ENCODE data around the gene LLGL2. TPM values are rescaled to one million over a fixed set of nuclear protein-coding genes. Genes with fewer than 3 reads are reported as not detected.
A peak's percentile ranks its signal among the peaks of the same experiment; 100 is the strongest.

LLGL2 gene
- total RNA-seq, 1 donor from 2014 or later = 16.6 TPM

DNA sequence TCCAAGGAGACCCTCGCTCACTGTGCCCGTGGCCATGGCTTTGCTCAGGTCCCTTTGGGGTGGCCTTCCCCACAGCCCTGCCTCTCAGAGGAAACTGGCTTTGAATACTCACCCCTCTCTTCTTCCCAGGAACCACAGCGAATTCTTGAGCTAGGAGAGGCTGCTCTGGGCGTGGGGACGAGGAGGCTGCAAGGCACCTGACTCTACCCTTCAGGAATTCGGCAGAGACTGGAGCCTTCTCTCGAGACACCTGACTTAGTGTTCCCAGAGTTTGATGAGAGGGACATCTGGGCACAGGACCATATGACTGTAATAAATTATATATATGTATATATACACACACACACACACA lies 6.2 kb downstream of the LLGL2 start:
- Histone ChIP-seq H3K9me3 (ENCODE audit: low read depth) (no peaks in the 10 kb centered on the region), H3F3A (ENCODE audit: low read depth) (peaks cover 6% of the 10 kb centered on the region), H4K20me1 (ENCODE audit: low read depth) (peaks cover 62% of the 10 kb centered on the region), H3K9ac (no peak overlapping the region), H3K36me3 (no peaks in the 10 kb centered on the region), H2AFZ (replicated peaks) (no peak overlapping the region), H3K27ac (no peak overlapping the region), H3K4me1 (peaks cover 19% of the 10 kb centered on the region), H3K4me2 (no peak overlapping the region), H3K79me2 (ENCODE audit: low read depth) (peaks cover 27% of the 10 kb centered on the region), H3K4me3 (no peak overlapping the region), H3K27me3 (no peaks in the 10 kb centered on the region)
- TF ChIP-seq CTCF (IDR thresholded peaks at IDR 0.05) (no peak), EZH2 (IDR thresholded peaks at IDR 0.05) (no peak), EZH2phosphoT487 (IDR thresholded peaks at IDR 0.05) (no peak)
- Mint-ChIP-seq H3K36me3 (no peaks in the 10 kb centered on the region), H3K9me3 (no peaks in the 10 kb centered on the region), H3K4me3 (no peak overlapping the region), H3K27me3 (ENCODE audit: insufficient read depth, low read depth) (peaks cover 9% of the 10 kb centered on the region), H3K27ac (no peak overlapping the region), H3K4me1 (peaks cover 27% of the 10 kb centered on the region)
- no peak for DNase-seq (ENCODE audit: low spot score)

- no peak for TF ChIP-seq CTCF (IDR thresholded peaks at IDR 0.05)
- H3K4me3 ChIP-seq = no peak overlapping the region
- no peaks in the 10 kb centered on the region for H3K27me3 ChIP-seq
- peak; percentile 31 for DNase-seq (ENCODE audit: low spot score)
- Mint-ChIP-seq H3K27me3 (ENCODE audit: insufficient read depth, low read depth) (peaks cover 7% of the 10 kb centered on the region), H3K36me3 (no peaks in the 10 kb centered on the region), H3K4me3 (no peak overlapping the region), H3K27ac (peak overlapping the region; percentile 79), H3K4me1 (peaks cover 26% of the 10 kb centered on the region), H3K9me3 (no peaks in the 10 kb centered on the region)
- peak overlapping the region; percentile 53 for H3K27ac ChIP-seq
- H3K9me3 ChIP-seq (ENCODE audit: low read depth) = no peaks in the 10 kb centered on the region
- no peaks in the 10 kb centered on the region for H3F3A ChIP-seq (ENCODE audit: low read depth)
- no peak overlapping the region for H3K9ac ChIP-seq
- H3K79me2 ChIP-seq (ENCODE audit: low read depth) = peaks cover 21% of the 10 kb centered on the region
- H3K4me2 ChIP-seq = no peak overlapping the region
- H4K20me1 ChIP-seq (ENCODE audit: low read depth) = peaks cover 36% of the 10 kb centered on the region
- H3K36me3 ChIP-seq = no peaks in the 10 kb centered on the region
- H3K4me1 ChIP-seq = peaks cover 23% of the 10 kb centered on the region
- no peak overlapping the region for H2AFZ ChIP-seq (replicated peaks)
Measured at GRCh38 chr17:75535119-75535537, 9.6 kb downstream of the LLGL2 start.

GRCh38 chr17:75535871-75536270 lies 10.4 kb downstream of the LLGL2 start:
- TF ChIP-seq CTCF (IDR thresholded peaks at IDR 0.05) (no peak), EZH2phosphoT487 (IDR thresholded peaks at IDR 0.05) (no peak), EZH2 (IDR thresholded peaks at IDR 0.05) (no peak)
- no peak for DNase-seq (ENCODE audit: low spot score)
- Histone ChIP-seq H3K27ac (no peak overlapping the region), H3F3A (ENCODE audit: low read depth) (no peaks in the 10 kb centered on the region), H2AFZ (replicated peaks) (no peak overlapping the region), H3K4me1 (peaks cover 23% of the 10 kb centered on the region), H3K27me3 (no peaks in the 10 kb centered on the region), H3K79me2 (ENCODE audit: low read depth) (peaks cover 22% of the 10 kb centered on the region), H3K4me2 (no peak overlapping the region), H3K4me3 (no peak overlapping the region), H3K9me3 (ENCODE audit: low read depth) (no peaks in the 10 kb centered on the region), H3K36me3 (no peaks in the 10 kb centered on the region), H3K9ac (no peak overlapping the region), H4K20me1 (ENCODE audit: low read depth) (peaks cover 31% of the 10 kb centered on the region)
- Mint-ChIP-seq H3K9me3 (no peaks in the 10 kb centered on the region), H3K36me3 (no peaks in the 10 kb centered on the region), H3K27ac (no peak overlapping the region), H3K4me3 (no peak overlapping the region), H3K4me1 (peaks cover 24% of the 10 kb centered on the region), H3K27me3 (ENCODE audit: insufficient read depth, low read depth) (peaks cover 6% of the 10 kb centered on the region)

GRCh38 chr17:75536366-75536765 lies 10.9 kb downstream of the LLGL2 start:
- Histone ChIP-seq H2AFZ (replicated peaks) (no peak overlapping the region), H3K36me3 (no peaks in the 10 kb centered on the region), H3K4me1 (peaks cover 23% of the 10 kb centered on the region), H3K79me2 (ENCODE audit: low read depth) (peaks cover 22% of the 10 kb centered on the region), H4K20me1 (ENCODE audit: low read depth) (peaks cover 26% of the 10 kb centered on the region), H3K9ac (no peak overlapping the region), H3K27me3 (no peaks in the 10 kb centered on the region), H3K9me3 (ENCODE audit: low read depth) (no peaks in the 10 kb centered on the region), H3K4me3 (no peak overlapping the region), H3F3A (ENCODE audit: low read depth) (no peaks in the 10 kb centered on the region), H3K27ac (no peak overlapping the region), H3K4me2 (no peak overlapping the region)
- no peak for DNase-seq (ENCODE audit: low spot score)
- Mint-ChIP-seq H3K4me3 (no peak overlapping the region), H3K36me3 (no peaks in the 10 kb centered on the region), H3K27me3 (ENCODE audit: insufficient read depth, low read depth) (peaks cover 6% of the 10 kb centered on the region), H3K4me1 (peaks cover 22% of the 10 kb centered on the region), H3K9me3 (no peaks in the 10 kb centered on the region), H3K27ac (peak overlapping the region; percentile 83)
- TF ChIP-seq EZH2 (IDR thresholded peaks at IDR 0.05) (no peak), EZH2phosphoT487 (IDR thresholded peaks at IDR 0.05) (no peak), CTCF (IDR thresholded peaks at IDR 0.05) (no peak)

All from neural progenitor cell (in vitro differentiated cells).